Colonic mucosa (tissue), 4 donors: Measurements from ENCODE around the gene CPNE5. TPM values are rescaled to one million over a fixed set of nuclear protein-coding genes. Genes with fewer than 3 reads are reported as not detected.

Experiments used
- DNase-seq: peaks from one replicate; pipeline ENCODE4 v3.0.0-alpha.2; 2020
- H3K27ac ChIP-seq: fragments of 200-600 bp; one replicate; pipeline ENCODE4 v1.8.0; 2021
- H3K27me3 ChIP-seq: fragments of 200-600 bp; one replicate; pipeline ENCODE4 v1.8.0; 2021
- H3K36me3 ChIP-seq: fragments of 200-600 bp; one replicate; pipeline ENCODE4 v1.8.0; 2021
- H3K4me1 ChIP-seq: fragments of 200-600 bp; one replicate; pipeline ENCODE4 v1.8.0; 2021; ENCODE audit warnings: mild to moderate bottlenecking
- H3K4me3 ChIP-seq: fragments of 200-600 bp; one replicate; pipeline ENCODE4 v1.8.0; 2021
- H3K9ac ChIP-seq, 2 donors: one replicate each; pipeline ENCODE4 v1.7.0; 2013; ENCODE audit warnings: control low read depth in 2 of 2, low read depth in 2 of 2, low read length in 2 of 2
- H3K9me3 ChIP-seq: fragments of 200-600 bp; one replicate; pipeline ENCODE4 v1.8.0; 2021
- CTCF ChIP-seq: fragments of 200-600 bp; IDR thresholded peaks from one replicate; pipeline ENCODE4 v1.8.0; 2022; ENCODE audit warnings: antibody characterized with exemption, mild to moderate bottlenecking
- intact Hi-C: fragments of 100-400 bp; cut with DNase I; formaldehyde crosslinking; loops from one replicate; pipeline ENCODE4 v1.14.1; 2022
- total RNA-seq, 2 donors: library from RNA; stranded (reverse); fragmentation: NEBNext Ultra II Directional in 1 of 2; extraction: Animal tissue kit (Norgen Biotek cat#: 25700) in 1 of 2; gene quantifications; one replicate each; pipeline ENCODE4 v1.2.1, GENCODE V29; 2021
- donor health status: healthy.
- donor health status: DM: no; HTN: no; CAD: no.
- donor health status: DM: no; HTN: no; CAD: no.

The CPNE5 gene
- total RNA-seq, 2 donors from 2014 or later: 4.6 to 8.0 TPM

GRCh38 chr6:36730424-36731380, 108.5 kb downstream of the CPNE5 start:
- no peak for DNase-seq
- TF ChIP-seq CTCF: no peak

GRCh38 chr6:36729161-36729524, 110.1 kb downstream of the CPNE5 start:
- Histone ChIP-seq H3K4me1 (no peaks in the 10 kb centered on the region), H3K4me3 (no peak overlapping the region), H3K36me3 (no peaks in the 10 kb centered on the region), H3K9me3 (no peaks in the 10 kb centered on the region), H3K27ac (no peak overlapping the region), H3K27me3 (no peaks in the 10 kb centered on the region), H3K9ac (no peak overlapping the region)
- TF ChIP-seq CTCF: no peak
- DNase-seq: no peak
- intact Hi-C loops: loop anchor here (2.0 to 10.0 kb wide), 2 partner anchors 26 to 114 kb away; no protein-coding TSS in a partner anchor

More at GRCh38 chr6:36730424-36731380, 108.5 kb downstream of the CPNE5 start:
- H3K9me3 ChIP-seq: no peaks in the 10 kb centered on the region
- H3K4me3 ChIP-seq: no peak overlapping the region
- peaks cover 5% of the 10 kb centered on the region for H3K4me1 ChIP-seq
- intact Hi-C loops: no loop called here
- H3K27me3 ChIP-seq: no peaks in the 10 kb centered on the region
- H3K36me3 ChIP-seq: no peaks in the 10 kb centered on the region
- H3K27ac ChIP-seq: no peak overlapping the region
- no peak overlapping the region for H3K9ac ChIP-seq

DNA sequence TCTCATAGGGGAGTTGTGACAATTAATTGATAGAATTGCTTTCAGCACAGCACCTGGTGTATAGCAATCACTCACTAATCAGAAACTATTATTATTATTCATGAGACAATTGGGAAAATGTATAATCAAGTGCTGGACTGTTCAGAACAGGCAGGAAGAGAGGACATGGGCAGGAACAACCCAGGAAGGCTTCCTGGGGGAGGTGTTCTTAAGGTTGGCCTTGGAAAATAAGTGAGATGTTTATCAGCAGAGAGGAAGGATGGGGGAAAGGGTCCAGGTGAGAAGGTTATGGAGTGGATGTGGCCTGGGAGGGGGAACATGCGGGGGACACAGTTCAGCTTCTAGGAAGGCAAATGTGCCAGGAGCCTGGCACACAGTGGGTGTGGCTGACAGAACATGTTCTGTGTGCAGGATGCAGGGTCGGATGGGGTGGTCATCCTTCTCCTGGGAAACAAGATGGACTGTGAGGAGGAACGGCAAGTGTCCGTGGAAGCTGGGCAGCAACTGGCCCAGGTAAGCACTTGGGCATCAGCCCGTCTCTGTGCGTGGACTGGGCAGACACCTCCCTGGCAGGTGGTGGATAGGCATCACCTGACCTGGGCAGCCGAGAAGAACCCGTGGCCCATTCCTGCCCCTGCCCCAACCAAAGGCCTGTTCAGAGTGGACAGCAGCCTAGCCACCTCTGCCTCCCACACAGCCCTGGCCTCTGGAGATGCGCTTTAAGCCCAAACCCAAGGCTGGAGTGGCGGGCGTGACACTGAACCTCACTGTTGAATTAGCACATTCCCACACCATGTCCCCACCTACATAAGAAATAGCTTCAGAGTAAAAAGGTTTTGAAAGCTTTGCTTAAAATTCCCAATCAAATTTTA, 110.7 kb downstream of the CPNE5 start:
- no peak for DNase-seq
- Histone ChIP-seq H3K9ac (no peak overlapping the region), H3K27ac (no peak overlapping the region), H3K4me1 (no peaks in the 10 kb centered on the region), H3K9me3 (no peaks in the 10 kb centered on the region), H3K4me3 (no peak overlapping the region), H3K36me3 (no peaks in the 10 kb centered on the region), H3K27me3 (no peaks in the 10 kb centered on the region)
- intact Hi-C loops: loop anchor here (2.0 to 10.0 kb wide), 2 partner anchors 26 to 114 kb away; no protein-coding TSS in a partner anchor
- no peak for TF ChIP-seq CTCF

DNA sequence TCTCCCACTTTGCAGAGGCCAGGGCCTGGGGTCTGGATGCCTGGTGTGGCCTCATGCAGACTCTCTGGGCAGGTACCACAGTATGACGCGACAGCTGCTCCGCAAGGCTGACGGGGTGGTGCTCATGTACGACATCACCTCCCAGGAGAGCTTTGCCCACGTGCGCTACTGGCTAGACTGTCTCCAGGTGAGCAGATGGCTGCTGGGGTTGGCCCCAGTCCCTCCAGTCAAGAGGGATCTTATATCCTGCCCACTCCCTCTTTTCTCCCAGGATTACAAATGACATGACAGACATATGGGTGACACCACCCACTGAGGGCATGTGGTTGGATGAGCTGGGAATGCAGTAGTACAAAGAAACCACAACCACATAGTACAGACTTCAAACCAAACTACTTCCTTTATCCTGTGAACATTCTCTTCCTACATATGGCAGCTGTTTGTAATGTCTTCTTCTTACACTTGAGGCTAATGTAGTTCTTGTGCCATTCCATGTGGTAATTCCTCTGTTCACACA, 111.7 kb downstream of the CPNE5 start:
- Histone ChIP-seq H3K9me3 (no peaks in the 10 kb centered on the region), H3K4me3 (no peak overlapping the region), H3K4me1 (no peaks in the 10 kb centered on the region), H3K9ac (no peak overlapping the region), H3K27me3 (no peaks in the 10 kb centered on the region), H3K27ac (no peak overlapping the region), H3K36me3 (no peaks in the 10 kb centered on the region)
- TF ChIP-seq CTCF: no peak
- DNase-seq: no peak
- intact Hi-C loops: loop anchor here (2.0 to 10.0 kb wide), 2 partner anchors 27 to 113 kb away; no protein-coding TSS in a partner anchor

GRCh38 chr6:36725581-36725980, 113.7 kb downstream of the CPNE5 start:
- no peak overlapping the region for H3K9ac ChIP-seq
- intact Hi-C loops: loop anchor here (10.0 kb wide), 1 partner anchor 111 kb away; no protein-coding TSS in a partner anchor
- H3K36me3 ChIP-seq: no peaks in the 10 kb centered on the region
- DNase-seq: no peak
- TF ChIP-seq CTCF: no peak
- no peaks in the 10 kb centered on the region for H3K27me3 ChIP-seq
- no peak overlapping the region for H3K27ac ChIP-seq
- no peaks in the 10 kb centered on the region for H3K4me1 ChIP-seq
- H3K4me3 ChIP-seq: no peak overlapping the region
- H3K9me3 ChIP-seq: no peaks in the 10 kb centered on the region
